GM12878 (cell line): ENCODE results near the gene KCTD17. TPM values are rescaled to one million over a fixed set of nuclear protein-coding genes. Genes with fewer than 3 reads are reported as not detected.

Source experiments
- ATAC-seq: fragments of 200-7000 bp; cut with Tn5 transposase; 3 replicates; pipeline ENCODE4 v1.9.1; 2020; ENCODE audit warnings: mild to moderate bottlenecking, moderate library complexity
- BruUV-seq: library from RNA; stranded (reverse); fragments of 400-500 nt; replicated peaks from 2 replicates; lab custom pipeline; 2021; lab: Mats Ljungman, UMichigan
- CTCF ChIA-PET: fragments of 300-600 bp; sonication (Branson Sonifier 250); formaldehyde crosslinking; extraction: SDS; loops from one replicate; lab custom pipeline; 2021; ENCODE audit warnings: inconsistent platforms; lab: Yijun Ruan, JAX
- POLR2A ChIA-PET: fragments of 350-600 bp; formaldehyde crosslinking; extraction: SDS; loops from one replicate; lab custom pipeline; 2021; ENCODE audit warnings: inconsistent platforms; lab: Charles Lee
- RAD21 ChIA-PET: fragments of 300-600 bp; sonication (Branson Sonifier 250); formaldehyde crosslinking; loops from one replicate; lab custom pipeline; 2023; ENCODE audit warnings: antibody characterized with exemption; ENCODE audit not compliant: unreplicated experiment; lab: Charles Lee
- SMC1A ChIA-PET: fragments of 300-600 bp; sonication (Branson Sonifier 250); formaldehyde crosslinking; loops from one replicate; lab custom pipeline; 2023; ENCODE audit not compliant: unreplicated experiment, uncharacterized antibody; lab: Charles Lee
- DNase-seq: peaks from one replicate; pipeline ENCODE4 v3.0.0-alpha.2; 2011; ENCODE audit warnings: low read depth, low spot score
- FAIRE-seq: peaks from 3 replicates; lab custom pipeline; 2011; peaks lifted over from hg19 to GRCh38; lab: Jason Lieb, UNC
- H2AFZ ChIP-seq: 2 replicates; pipeline ENCODE4 v1.6.0; 2011; ENCODE audit warnings: low read depth, low read length, control low read depth; ENCODE audit not compliant: control insufficient read depth
- H3K27ac ChIP-seq: 2 replicates; pipeline ENCODE4 v1.5.1; 2011; ENCODE audit warnings: control low read depth; ENCODE audit not compliant: control insufficient read depth, insufficient read depth
- H3K27me3 ChIP-seq, 2 experiments: replicated peaks in 1 of 2; 2 replicates each; pipeline versions ENCODE4 v1.6.0 to v1.6.1; 2011; ENCODE audit warnings: low read length in 1 of 2; ENCODE audit not compliant: control insufficient read depth in 2 of 2, insufficient read depth in 2 of 2
- H3K36me3 ChIP-seq, 2 experiments: 2 replicates each; pipeline ENCODE4 v1.5.1; 2011; ENCODE audit warnings: low read length in 1 of 2; ENCODE audit not compliant: control insufficient read depth in 2 of 2, insufficient read depth in 2 of 2
- H3K4me1 ChIP-seq: 2 replicates; pipeline ENCODE4 v1.6.1; 2011; ENCODE audit warnings: mild to moderate bottlenecking, low read length, moderate library complexity, mixed read lengths; ENCODE audit not compliant: control insufficient read depth, insufficient read depth
- H3K4me2 ChIP-seq: 2 replicates; pipeline ENCODE4 v1.6.0; 2011; ENCODE audit warnings: control low read depth; ENCODE audit not compliant: control insufficient read depth, insufficient read depth
- H3K4me3 ChIP-seq: fragments of 200-600 bp; sonication (generic); 2 replicates; pipeline ENCODE4 v1.5.1; 2016
- H3K79me2 ChIP-seq: 2 replicates; pipeline ENCODE4 v1.6.0; 2011; ENCODE audit warnings: low read length; ENCODE audit not compliant: control insufficient read depth, insufficient read depth
- H3K9ac ChIP-seq: 2 replicates; pipeline ENCODE4 v1.8.0; 2011; ENCODE audit warnings: low read length, control low read depth, mixed read lengths; ENCODE audit not compliant: control insufficient read depth, insufficient read depth
- H3K9me3 ChIP-seq: replicated peaks from 3 replicates; pipeline ENCODE4 v1.5.1; 2011; ENCODE audit warnings: mild to moderate bottlenecking, low read length; ENCODE audit not compliant: control insufficient read depth, insufficient read depth
- H4K20me1 ChIP-seq: 2 replicates; pipeline ENCODE4 v1.6.0; 2011; ENCODE audit not compliant: control insufficient read depth, insufficient read depth
- ATF3 ChIP-seq: IDR thresholded peaks from 2 replicates; pipeline ENCODE4 v1.6.1; 2011; ENCODE audit warnings: low read depth, mild to moderate bottlenecking, low read length, moderate library complexity, borderline replicate concordance; ENCODE audit errors: extremely low read depth
- BHLHE40 ChIP-seq, 2 experiments: fragments of 450-650 bp in 1 of 2; IDR thresholded peaks; 2 replicates each; pipeline ENCODE4 v1.6.1; 2011 to 2017; ENCODE audit warnings: low read depth in 2 of 2, borderline replicate concordance in 1 of 2, improper control_type of control experiment in 1 of 2, low read length in 1 of 2, mild to moderate bottlenecking in 1 of 2
- EED ChIP-seq: sonication (generic); IDR thresholded peaks from 2 replicates; pipeline ENCODE4 v1.6.1; 2016; ENCODE audit warnings: antibody characterized with exemption, low read depth
- LARP7 ChIP-seq: fragments of 450-650 bp; IDR thresholded peaks from 2 replicates; pipeline ENCODE4 v1.6.1; 2017; ENCODE audit warnings: mild to moderate bottlenecking
- NBN ChIP-seq: fragments of 450-650 bp; IDR thresholded peaks from 2 replicates; pipeline ENCODE4 v1.6.1; 2016
- PKNOX1 ChIP-seq: fragments of 450-650 bp; IDR thresholded peaks from 2 replicates; pipeline ENCODE4 v1.6.1; 2016; ENCODE audit warnings: mild to moderate bottlenecking
- RB1 ChIP-seq: fragments of 450-650 bp; formaldehyde crosslinking; IDR thresholded peaks from 2 replicates; pipeline ENCODE4 v1.6.1; 2017; ENCODE audit warnings: mild to moderate bottlenecking, borderline replicate concordance
- RELB ChIP-seq: fragments of 450-650 bp; IDR thresholded peaks from 2 replicates; pipeline ENCODE4 v1.6.1; 2017; ENCODE audit warnings: low read depth, mild to moderate bottlenecking, moderate library complexity
- USF2 ChIP-seq: IDR thresholded peaks from 2 replicates; pipeline ENCODE4 v1.6.1; 2011; ENCODE audit warnings: low read depth, low read length, improper control_type of control experiment, borderline replicate concordance
- ZBED1 ChIP-seq: IDR thresholded peaks from 2 replicates; pipeline ENCODE4 v1.6.1; 2016; ENCODE audit warnings: borderline replicate concordance
- ZNF207 ChIP-seq: fragments of 450-650 bp; IDR thresholded peaks from 2 replicates; pipeline ENCODE4 v1.6.1; 2014; ENCODE audit warnings: antibody characterized with exemption, mild to moderate bottlenecking, borderline replicate concordance
- ZNF217 ChIP-seq: fragments of 450-650 bp; IDR thresholded peaks from 2 replicates; pipeline ENCODE4 v1.6.1; 2017; ENCODE audit warnings: antibody characterized with exemption, mild to moderate bottlenecking
- ZNF24 ChIP-seq: fragments of 450-650 bp; IDR thresholded peaks from 2 replicates; pipeline ENCODE4 v1.6.1; 2017; ENCODE audit warnings: antibody characterized with exemption, mild to moderate bottlenecking
- ZSCAN29 ChIP-seq: fragments of 450-650 bp; IDR thresholded peaks from 2 replicates; pipeline ENCODE4 v1.6.1; 2017; ENCODE audit warnings: mild to moderate bottlenecking, moderate library complexity
- WGBS: methylation state at CpG from one replicate; pipeline ENCODE4 v1.1.6; 2016; ENCODE audit warnings: low lambda C conversion rate; ENCODE audit not compliant: insufficient replicate concordance, insufficient coverage; ENCODE audit errors: missing lambda C conversion rate; 5-methylcytosine and 5-hydroxymethylcytosine counted together
- in situ Hi-C: fragments of 300-500 bp; cut with MboI; formaldehyde crosslinking; loops from 9 replicates; pipeline ENCODE4 v1.14.3; 2018; ENCODE audit warnings: mixed read lengths
- intact Hi-C: fragments of 100-400 bp; cut with micrococcal nuclease; formaldehyde crosslinking; loops from one replicate; pipeline ENCODE4 v1.14.2; 2022; ENCODE audit not compliant: unreplicated experiment
- polyA plus RNA-seq, 11 experiments: library from polyadenylated mRNA; depleted of rRNA in 4 of 11; unstranded in 6 of 11; stranded (reverse) in 5 of 11; fragments of >200 nt; fragmentation: Nextera tagmentation in 4 of 11; fragmentation: Illumina TruSeq in 1 of 11; extraction: Ambion mirVana in 4 of 11; extraction: Trizol in 1 of 11; gene quantifications; 1 replicate in 1 of 11; 2 replicates in 10 of 11; pipeline versions ENCODE4 v1.2.1 to v1.2.3, GENCODE V29; 2011 to 2016; ENCODE audit warnings: inconsistent platforms in 2 of 11, missing spikeins in 2 of 11, low read depth in 1 of 11
- total RNA-seq, 4 experiments: library from RNA; depleted of rRNA in 3 of 4; stranded (reverse); fragments of >200 nt in 3 of 4; fragmentation: Illumina TruSeq in 1 of 4; extraction: Trizol in 1 of 4; gene quantifications; 2 replicates each; pipeline versions ENCODE4 v1.2.1 to v1.2.3, GENCODE V29; 2013 to 2021

Gene KCTD17
- total and polyA plus RNA-seq, 10 of the 15 experiments (the other 5 are each of a cell fraction or from before 2014, with no cell fraction given) = 0.16 to 18.4 (median 10.1) TPM; not detected in 1

GRCh38 chr22:37101311-37102066 lies 49.9 kb downstream of the KCTD17 start (continued):
- TF ChIP-seq ZNF217 (no peak), ZNF207 (no peak), USF2 (no peak), PKNOX1 (no peak), BHLHE40 (IDR thresholded peaks at IDR 0.05; ENCODE audit: borderline replicate concordance in 1 of 2, low read depth in 2 of 2, low read length in 1 of 2) (no peak), ATF3 (no peak)

- Histone ChIP-seq H3K4me1 (peaks cover 7% of the 10 kb centered on the region; the same call in 1 of the 2 replicates), H3K27ac (no peak overlapping the region), H3K36me3 (no peaks in the 10 kb centered on the region), H3K9ac (no peak overlapping the region), H3K4me3 (no peak overlapping the region), H2AFZ (no peak overlapping the region), H3K4me2 (no peak overlapping the region), H3K9me3 (no peaks in the 10 kb centered on the region), H3K79me2 (no peaks in the 10 kb centered on the region), H4K20me1 (0 out of 2 replicates have a peak, but pooled peaks cover 3% of the 10 kb centered on the region), H3K27me3 (no peaks in the 10 kb centered on the region)
- ChIA-PET RAD21 (interaction anchor here (1.3 to 1.7 kb wide), 2 partner anchors 19 to 97 kb away, joined by 3 to 5 read pairs; no protein-coding TSS in a partner anchor), SMC1A (interaction anchor here (0.8 to 1.9 kb wide), 3 partner anchors 20 to 46 kb away, joined by 3 to 9 read pairs (median 3); partner anchors contain the start of gene IL2RB), POLR2A (interaction anchor here (2.2 kb wide), 1 partner anchor 59 kb away, joined by 6 read pairs; no protein-coding TSS in a partner anchor), CTCF (interaction anchor here (1.4 to 1.9 kb wide), 4 partner anchors 13 to 62 kb away, joined by 3 to 5 read pairs (median 4); no protein-coding TSS in a partner anchor)
- BruUV-seq = no TSS peak
- intact Hi-C loops (no loop called here), in situ Hi-C loops (no loop called here)
- no peak for FAIRE-seq
- 66% methylated on average over 17 of the region's 18 CpGs for WGBS
- DNase-seq = no peak
- no peak for ATAC-seq
- TF ChIP-seq EED (no peak), ZNF24 (no peak), ZBED1 (no peak), LARP7 (no peak), ZNF217 (no peak), ZSCAN29 (no peak), RELB (no peak), RB1 (no peak), NBN (no peak)
These were observed 51.6 kb downstream of the KCTD17 start for GRCh38 chr22:37103151-37103550.
